ENCODE results near the gene CD6.

Gene CD6

GRCh38 chr11:60950024-60950423 lies 21.5 kb upstream of the CD6 start:
- Histone ChIP-seq H3K9ac (ENCODE audit: low read length) (no peak overlapping the region), H3K4me3 (ENCODE audit: low read length) (no peak overlapping the region), H3K9me3 (ENCODE audit: control insufficient read depth, low read length) (no peaks in the 10 kb centered on the region), H3K4me1 (ENCODE audit: control insufficient read depth, insufficient read depth, low read length) (peaks cover 9% of the 10 kb centered on the region), H3K36me3 (ENCODE audit: control insufficient read depth, insufficient read depth, low read length) (no peaks in the 10 kb centered on the region), H3K27me3 (ENCODE audit: control insufficient read depth, insufficient read depth, low read length) (no peaks in the 10 kb centered on the region)

DNA sequence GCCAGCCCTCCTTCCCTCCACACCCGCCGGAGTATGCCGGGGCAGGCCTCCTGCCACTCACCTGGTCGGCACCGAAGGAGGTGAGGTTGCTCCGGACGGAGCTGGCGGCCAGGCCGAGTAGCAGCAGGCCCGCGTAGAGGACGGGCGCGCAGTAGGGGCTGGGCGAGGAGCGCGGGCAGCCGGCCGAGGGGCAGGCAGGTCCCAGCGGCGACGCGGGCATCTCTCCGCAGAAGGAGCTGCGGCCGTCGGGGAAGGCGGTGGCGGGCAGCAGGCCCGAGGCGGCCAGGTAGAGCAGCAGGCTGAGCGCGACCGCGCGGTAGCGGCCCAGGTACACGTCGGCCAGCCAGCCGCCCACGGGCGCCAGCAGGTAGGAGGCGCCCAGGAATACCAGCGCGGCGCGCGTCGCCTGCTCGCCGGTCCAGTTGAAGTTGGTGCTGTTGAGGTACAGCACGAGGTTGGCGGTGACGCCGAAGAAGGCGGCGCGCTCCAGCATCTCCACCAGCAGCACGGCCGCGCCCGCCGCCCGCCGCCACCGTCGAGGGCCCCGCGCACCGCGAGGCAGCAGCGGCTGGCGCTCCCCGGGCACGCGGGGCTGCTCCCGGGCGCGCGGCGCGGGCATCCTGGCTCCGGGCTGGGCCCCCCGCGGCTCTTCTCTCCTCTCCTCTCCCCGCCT lies 20.4 kb upstream of the CD6 start:
- no peaks in the 10 kb centered on the region for H3K27me3 ChIP-seq (ENCODE audit: control insufficient read depth, insufficient read depth, low read length)
- H3K4me3 ChIP-seq (ENCODE audit: low read length) = no peak overlapping the region
- peak overlapping the region; percentile 59 for H3K9ac ChIP-seq (ENCODE audit: low read length)
- no peaks in the 10 kb centered on the region for H3K36me3 ChIP-seq (ENCODE audit: control insufficient read depth, insufficient read depth, low read length)
- H3K9me3 ChIP-seq (ENCODE audit: control insufficient read depth, low read length) = no peaks in the 10 kb centered on the region
- peaks cover 9% of the 10 kb centered on the region for H3K4me1 ChIP-seq (ENCODE audit: control insufficient read depth, insufficient read depth, low read length)

GRCh38 chr11:60951606-60951903 lies 19.9 kb upstream of the CD6 start:
- Histone ChIP-seq H3K27me3 (ENCODE audit: control insufficient read depth, insufficient read depth, low read length) (no peaks in the 10 kb centered on the region), H3K36me3 (ENCODE audit: control insufficient read depth, insufficient read depth, low read length) (no peaks in the 10 kb centered on the region), H3K4me1 (ENCODE audit: control insufficient read depth, insufficient read depth, low read length) (peaks cover 9% of the 10 kb centered on the region), H3K9me3 (ENCODE audit: control insufficient read depth, low read length) (no peaks in the 10 kb centered on the region), H3K4me3 (ENCODE audit: low read length) (peak overlapping the region; percentile 1), H3K9ac (ENCODE audit: low read length) (peak overlapping the region; percentile 59)

- Histone ChIP-seq H3K36me3 (ENCODE audit: control insufficient read depth, insufficient read depth, low read length) (no peaks in the 10 kb centered on the region), H3K9me3 (ENCODE audit: control insufficient read depth, low read length) (no peaks in the 10 kb centered on the region), H3K27me3 (ENCODE audit: control insufficient read depth, insufficient read depth, low read length) (no peaks in the 10 kb centered on the region), H3K4me3 (ENCODE audit: low read length) (peak within 1 kb of the TSS; percentile 1), H3K4me1 (ENCODE audit: control insufficient read depth, insufficient read depth, low read length) (peaks cover 9% of the 10 kb centered on the region), H3K9ac (ENCODE audit: low read length) (peak within 1 kb of the TSS; percentile 59)
These were observed 19.4 kb upstream of the CD6 start, which contains the start of gene SLC15A3 for GRCh38 chr11:60951904-60952741. TSS of gene SLC15A3 (minus strand) at chr11:60952176. CDS start at chr11:60951551, 625 bp downstream.

DNA sequence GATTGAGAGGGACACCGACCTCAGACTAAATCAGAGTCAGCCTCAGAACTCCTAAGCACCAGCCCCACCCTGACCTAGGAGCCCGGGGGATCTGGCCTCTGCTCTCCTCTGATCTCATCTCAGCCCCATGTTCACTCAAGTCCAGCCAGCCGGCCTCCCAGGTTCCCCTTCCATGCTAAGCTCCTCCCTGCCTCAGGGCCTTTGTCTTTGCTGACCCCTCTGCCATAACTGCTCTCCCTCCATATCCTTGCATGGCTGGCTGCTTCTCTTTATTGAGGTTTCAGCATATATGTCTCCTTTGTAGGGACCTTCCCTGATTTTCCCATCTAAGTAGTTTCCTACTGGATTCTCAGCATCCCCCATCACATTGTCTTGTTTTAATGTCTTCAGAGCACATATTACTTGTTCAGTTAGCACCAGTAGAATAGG lies 18.7 kb upstream of the CD6 start:
- Histone ChIP-seq H3K27me3 (ENCODE audit: control insufficient read depth, insufficient read depth, low read length) (no peaks in the 10 kb centered on the region), H3K36me3 (ENCODE audit: control insufficient read depth, insufficient read depth, low read length) (no peaks in the 10 kb centered on the region), H3K4me1 (ENCODE audit: control insufficient read depth, insufficient read depth, low read length) (peaks cover 9% of the 10 kb centered on the region), H3K9ac (ENCODE audit: low read length) (peak overlapping the region; percentile 59), H3K4me3 (ENCODE audit: low read length) (peak overlapping the region; percentile 1), H3K9me3 (ENCODE audit: control insufficient read depth, low read length) (no peaks in the 10 kb centered on the region)

GRCh38 chr11:60953781-60954180 lies 17.7 kb upstream of the CD6 start:
- Histone ChIP-seq H3K27me3 (ENCODE audit: control insufficient read depth, insufficient read depth, low read length) (no peaks in the 10 kb centered on the region), H3K4me1 (ENCODE audit: control insufficient read depth, insufficient read depth, low read length) (peaks cover 9% of the 10 kb centered on the region), H3K4me3 (ENCODE audit: low read length) (no peak overlapping the region), H3K36me3 (ENCODE audit: control insufficient read depth, insufficient read depth, low read length) (no peaks in the 10 kb centered on the region), H3K9me3 (ENCODE audit: control insufficient read depth, low read length) (no peaks in the 10 kb centered on the region), H3K9ac (ENCODE audit: low read length) (no peak overlapping the region)

GRCh38 chr11:60954421-60954820 lies 17.1 kb upstream of the CD6 start:
- no peaks in the 10 kb centered on the region for H3K36me3 ChIP-seq (ENCODE audit: control insufficient read depth, insufficient read depth, low read length)
- H3K27me3 ChIP-seq (ENCODE audit: control insufficient read depth, insufficient read depth, low read length) = no peaks in the 10 kb centered on the region
- no peak overlapping the region for H3K4me3 ChIP-seq (ENCODE audit: low read length)
- no peak overlapping the region for H3K9ac ChIP-seq (ENCODE audit: low read length)
- peaks cover 9% of the 10 kb centered on the region for H3K4me1 ChIP-seq (ENCODE audit: control insufficient read depth, insufficient read depth, low read length)
- no peaks in the 10 kb centered on the region for H3K9me3 ChIP-seq (ENCODE audit: control insufficient read depth, low read length)

DNA sequence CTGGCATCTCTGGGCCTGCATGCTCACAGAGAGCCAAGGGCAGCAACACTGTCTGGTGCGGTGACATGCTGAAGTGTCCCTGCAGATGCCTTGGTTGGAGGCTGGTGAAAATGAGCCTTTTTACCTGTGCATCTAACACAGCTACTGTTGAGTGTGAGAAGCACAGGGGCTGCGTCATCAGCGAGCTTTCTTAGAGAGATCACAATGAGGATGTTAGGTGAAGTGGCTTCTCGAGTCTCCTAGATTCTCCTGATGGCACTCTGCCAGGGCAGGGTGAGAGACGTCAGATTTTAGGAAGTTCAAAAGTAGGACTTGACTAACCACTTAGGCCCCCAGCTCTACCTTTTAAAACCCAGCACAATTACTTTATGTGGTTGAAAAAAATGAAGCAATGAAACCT lies 15.9 kb upstream of the CD6 start:
- no peak overlapping the region for H3K9ac ChIP-seq (ENCODE audit: low read length)
- H3K27me3 ChIP-seq (ENCODE audit: control insufficient read depth, insufficient read depth, low read length) = no peaks in the 10 kb centered on the region
- H3K9me3 ChIP-seq (ENCODE audit: control insufficient read depth, low read length) = no peaks in the 10 kb centered on the region
- H3K4me1 ChIP-seq (ENCODE audit: control insufficient read depth, insufficient read depth, low read length) = peaks cover 9% of the 10 kb centered on the region
- no peak overlapping the region for H3K4me3 ChIP-seq (ENCODE audit: low read length)
- no peaks in the 10 kb centered on the region for H3K36me3 ChIP-seq (ENCODE audit: control insufficient read depth, insufficient read depth, low read length)

- no peaks in the 10 kb centered on the region for H3K4me1 ChIP-seq (ENCODE audit: control insufficient read depth, insufficient read depth, low read length)
- no peaks in the 10 kb centered on the region for H3K36me3 ChIP-seq (ENCODE audit: control insufficient read depth, insufficient read depth, low read length)
- H3K27me3 ChIP-seq (ENCODE audit: control insufficient read depth, insufficient read depth, low read length) = no peaks in the 10 kb centered on the region
- H3K9me3 ChIP-seq (ENCODE audit: control insufficient read depth, low read length) = no peaks in the 10 kb centered on the region
- H3K9ac ChIP-seq (ENCODE audit: low read length) = no peak overlapping the region
- H3K4me3 ChIP-seq (ENCODE audit: low read length) = no peak overlapping the region
These were observed 14.3 kb upstream of the CD6 start for GRCh38 chr11:60957188-60957587.

GRCh38 chr11:60959431-60959830 lies 12.0 kb upstream of the CD6 start:
- Histone ChIP-seq H3K4me3 (ENCODE audit: low read length) (no peak overlapping the region), H3K4me1 (ENCODE audit: control insufficient read depth, insufficient read depth, low read length) (no peaks in the 10 kb centered on the region), H3K9me3 (ENCODE audit: control insufficient read depth, low read length) (no peaks in the 10 kb centered on the region), H3K36me3 (ENCODE audit: control insufficient read depth, insufficient read depth, low read length) (no peaks in the 10 kb centered on the region), H3K9ac (ENCODE audit: low read length) (no peak overlapping the region), H3K27me3 (ENCODE audit: control insufficient read depth, insufficient read depth, low read length) (no peaks in the 10 kb centered on the region)

GRCh38 chr11:60960405-60960804 lies 11.1 kb upstream of the CD6 start:
- Histone ChIP-seq H3K27me3 (ENCODE audit: control insufficient read depth, insufficient read depth, low read length) (no peaks in the 10 kb centered on the region), H3K36me3 (ENCODE audit: control insufficient read depth, insufficient read depth, low read length) (no peaks in the 10 kb centered on the region), H3K9me3 (ENCODE audit: control insufficient read depth, low read length) (no peaks in the 10 kb centered on the region), H3K9ac (ENCODE audit: low read length) (no peak overlapping the region), H3K4me1 (ENCODE audit: control insufficient read depth, insufficient read depth, low read length) (no peaks in the 10 kb centered on the region), H3K4me3 (ENCODE audit: low read length) (no peak overlapping the region)

- no peak overlapping the region for H3K4me3 ChIP-seq (ENCODE audit: low read length)
- no peaks in the 10 kb centered on the region for H3K9me3 ChIP-seq (ENCODE audit: control insufficient read depth, low read length)
- H3K27me3 ChIP-seq (ENCODE audit: control insufficient read depth, insufficient read depth, low read length) = no peaks in the 10 kb centered on the region
- no peaks in the 10 kb centered on the region for H3K36me3 ChIP-seq (ENCODE audit: control insufficient read depth, insufficient read depth, low read length)
- no peak overlapping the region for H3K9ac ChIP-seq (ENCODE audit: low read length)
- no peaks in the 10 kb centered on the region for H3K4me1 ChIP-seq (ENCODE audit: control insufficient read depth, insufficient read depth, low read length)
These were observed 6.7 kb upstream of the CD6 start for GRCh38 chr11:60964801-60965200.

Data from mucosa of stomach (tissue), 1 donor.